Hematopoietic multipotent progenitor cell (in vitro differentiated cells): ENCODE results near the gene HIC1. TPM values are rescaled to one million over a fixed set of nuclear protein-coding genes. Genes with fewer than 3 reads are reported as not detected.

Source experiments
- DNase-seq, 3 donors: peaks; one replicate each; pipeline ENCODE4 v3.0.0-alpha.2; 2011 to 2015; ENCODE audit warnings: low read depth in 2 of 3, low spot score in 2 of 3
- total RNA-seq: library from RNA; depleted of rRNA; stranded (reverse); fragments of >200 nt; gene quantifications from one replicate; pipeline ENCODE4 v1.2.3, GENCODE V29; 2012

Gene HIC1
- total RNA-seq, 1 donor, result 5.4 TPM

DNA sequence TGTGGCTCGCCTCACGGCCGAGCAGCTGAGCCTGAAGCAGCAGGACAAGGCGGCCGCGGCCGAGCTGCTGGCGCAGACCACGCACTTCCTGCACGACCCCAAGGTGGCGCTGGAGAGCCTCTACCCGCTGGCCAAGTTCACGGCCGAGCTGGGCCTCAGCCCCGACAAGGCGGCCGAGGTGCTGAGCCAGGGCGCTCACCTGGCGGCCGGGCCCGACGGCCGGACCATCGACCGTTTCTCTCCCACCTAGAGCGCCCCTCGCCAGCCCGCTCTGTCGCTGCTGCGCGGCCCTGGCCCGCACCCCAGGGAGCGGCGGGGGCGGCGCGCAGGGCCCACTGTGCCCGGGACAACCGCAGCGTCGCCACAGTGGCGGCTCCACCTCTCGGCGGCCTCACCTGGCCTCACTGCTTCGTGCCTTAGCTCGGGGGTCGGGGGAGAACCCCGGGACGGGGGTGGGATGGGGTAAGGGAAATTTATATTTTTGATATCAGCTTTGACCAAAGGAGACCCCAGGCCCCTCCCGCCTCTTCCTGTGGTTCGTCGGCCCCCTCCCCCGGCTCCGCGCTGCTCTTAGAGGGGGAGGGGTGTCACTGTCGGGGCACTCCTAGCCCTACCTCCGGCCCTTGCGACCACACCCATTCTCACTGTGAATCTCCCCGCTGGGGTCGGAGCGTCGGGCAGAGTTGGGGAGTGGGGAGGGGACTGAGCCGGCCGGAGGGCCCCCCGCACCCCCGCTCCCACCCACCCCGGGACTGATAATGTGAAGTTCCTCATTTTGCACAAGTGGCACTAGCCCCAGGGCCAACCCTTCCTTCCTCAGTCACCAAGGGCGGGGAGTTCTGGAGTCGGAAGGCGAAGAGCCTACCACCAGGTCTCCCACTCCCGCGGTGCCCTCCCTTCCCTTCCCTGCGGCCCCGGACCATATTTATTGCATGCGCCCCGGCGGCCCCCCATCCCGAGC, 4.0 kb downstream of the HIC1 start:
- DNase-seq, result peak in 2 of 3 donors; percentile 81 to 86

DNA sequence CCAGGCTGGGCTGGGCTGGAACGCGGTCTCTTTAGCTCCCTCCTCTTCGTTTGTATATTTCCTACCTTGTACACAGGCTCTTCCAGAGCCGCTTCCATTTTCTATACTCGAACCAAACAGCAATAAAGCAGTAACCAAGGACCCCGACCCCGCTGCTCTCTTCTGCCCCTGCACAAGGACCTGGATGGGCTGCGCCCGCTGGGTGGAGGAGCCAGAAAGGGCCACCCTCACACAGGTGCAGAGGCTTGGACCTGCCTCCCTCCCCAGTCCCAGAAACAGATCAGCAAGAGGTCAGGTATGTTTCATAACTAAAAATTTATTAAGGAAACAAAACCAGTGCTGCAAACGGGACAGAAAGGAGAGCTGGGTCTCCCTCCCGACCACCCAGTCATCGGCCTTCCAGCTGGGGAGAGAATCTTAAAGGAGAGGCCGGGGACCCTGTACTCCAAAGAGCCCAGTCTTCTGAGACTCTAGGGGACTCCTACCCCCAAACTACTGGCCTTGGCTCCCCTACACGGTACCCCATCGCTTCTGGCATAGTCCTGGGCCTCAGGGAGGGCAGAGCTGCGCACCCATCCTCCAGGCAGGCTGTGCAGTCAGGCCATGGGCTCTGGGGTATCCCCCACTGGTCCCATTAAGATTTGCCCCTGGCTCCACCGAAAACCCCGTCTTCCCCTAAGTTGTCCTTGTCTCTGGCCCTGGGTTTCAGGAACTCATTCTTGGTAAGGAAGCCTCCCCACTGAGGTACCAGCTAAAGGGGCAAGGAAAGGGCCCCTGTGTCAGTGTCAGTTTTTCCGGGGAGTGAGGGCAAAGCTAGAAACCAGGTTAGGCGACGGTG, 4.9 kb downstream of the HIC1 start:
- no peak for DNase-seq

DNA sequence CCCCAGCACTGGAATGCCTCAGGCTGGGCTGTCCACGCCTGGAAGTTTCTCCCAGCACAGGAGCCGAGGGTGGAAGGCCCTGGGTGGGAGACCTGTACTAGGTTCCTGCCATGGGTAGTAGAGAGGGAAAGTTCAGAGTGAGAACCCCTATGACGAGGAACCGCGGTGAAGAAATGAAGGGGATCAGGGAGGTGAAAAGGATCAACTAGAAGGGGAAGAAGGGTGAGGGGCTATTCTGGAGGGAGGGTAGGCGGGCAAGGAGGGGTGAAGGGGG, 5.4 kb downstream of the HIC1 start:
- no peak for DNase-seq

DNA sequence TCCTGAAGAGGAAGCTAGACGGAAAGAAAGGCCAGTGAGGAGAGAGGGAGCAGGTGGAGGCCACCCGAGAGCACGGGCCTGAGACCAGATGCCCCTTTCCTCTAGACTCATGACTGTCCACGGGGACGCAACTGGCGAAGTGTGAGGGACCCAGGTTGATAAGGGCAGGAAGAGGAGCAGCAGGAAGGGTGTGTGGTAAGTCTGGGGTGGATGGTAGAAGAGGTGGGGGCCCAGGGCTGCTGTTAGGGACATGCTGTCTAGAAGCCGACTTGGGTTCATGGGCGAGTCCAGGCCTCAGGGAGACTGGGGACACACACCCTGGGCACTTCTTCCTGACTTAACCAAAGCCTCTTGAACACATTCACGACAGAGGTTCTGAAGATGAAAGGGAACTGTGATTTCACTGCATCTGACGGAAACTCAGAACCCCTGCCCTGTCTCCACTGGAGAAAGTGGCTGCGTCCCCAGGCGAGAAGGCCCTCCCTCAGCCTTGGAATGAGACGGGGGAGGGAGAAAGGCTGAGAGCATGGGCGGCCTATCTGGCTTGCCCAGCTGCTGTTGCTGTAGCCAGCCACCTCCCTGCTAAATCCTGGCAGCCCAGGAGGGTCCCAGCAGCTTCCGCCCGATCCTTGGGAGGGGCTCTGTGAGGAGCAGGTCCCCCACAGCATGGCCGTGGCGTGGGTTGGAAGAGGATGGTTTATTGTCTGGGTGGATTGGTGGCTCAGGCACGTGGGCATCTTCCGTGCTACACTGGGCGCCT, 6.0 kb downstream of the HIC1 start:
- no peak for DNase-seq

DNA sequence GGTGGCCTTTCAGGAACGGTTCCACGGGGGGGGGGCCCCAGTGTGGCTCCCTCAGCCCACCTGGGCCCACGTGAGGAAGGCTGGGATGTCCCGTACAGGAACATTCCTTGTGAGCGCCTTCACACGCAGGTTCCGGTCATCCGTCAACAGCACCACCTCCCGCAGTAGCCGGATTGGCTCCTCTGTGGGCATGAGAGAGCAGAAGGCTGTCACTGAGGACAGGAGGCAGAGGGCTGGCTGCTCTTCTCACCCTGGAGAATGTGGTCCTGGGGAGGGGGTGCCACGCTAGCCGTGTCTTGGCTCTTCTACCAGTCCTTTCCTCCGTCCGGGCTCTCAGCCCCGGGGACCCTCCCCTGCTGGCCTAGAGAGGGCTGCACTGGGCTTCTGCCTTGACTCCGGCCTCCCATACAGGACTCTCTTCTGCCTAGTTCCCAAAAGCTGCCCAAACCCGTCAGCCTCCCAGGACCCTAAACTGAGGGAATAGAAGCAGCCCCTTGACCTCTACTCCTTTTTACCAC, 6.6 kb downstream of the HIC1 start:
- no peak for DNase-seq

DNA sequence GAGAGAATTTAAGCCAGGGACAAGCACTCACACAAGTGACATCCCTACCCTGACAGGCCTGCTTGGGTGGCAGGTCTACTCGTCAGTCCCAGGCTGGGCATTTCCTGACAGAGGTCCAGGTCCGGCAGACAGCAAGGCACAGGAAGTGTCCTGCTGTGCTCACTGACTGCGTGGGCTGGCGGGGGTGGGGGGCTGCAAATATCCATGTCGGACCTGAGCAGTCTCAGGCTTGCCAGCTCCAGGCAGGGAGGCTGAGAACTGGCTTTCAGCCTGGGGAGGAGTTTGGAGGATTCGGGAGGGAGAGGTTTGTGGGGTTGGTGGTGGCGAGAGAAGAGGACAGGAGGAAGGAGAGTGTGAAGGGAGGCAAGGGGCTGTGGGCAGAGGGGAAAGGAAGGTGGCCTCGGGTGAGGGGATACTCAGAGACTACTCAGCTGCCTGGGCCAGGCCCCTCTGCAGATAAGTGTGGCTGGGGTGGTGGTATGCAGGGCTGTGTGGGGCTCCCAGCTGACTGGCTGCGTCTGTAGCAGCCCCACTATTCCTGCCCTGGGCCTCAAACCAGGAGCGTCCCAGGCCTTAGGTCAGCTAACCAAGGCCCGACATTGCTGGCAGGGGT, 7.8 kb downstream of the HIC1 start:
- DNase-seq, result no peak

DNA sequence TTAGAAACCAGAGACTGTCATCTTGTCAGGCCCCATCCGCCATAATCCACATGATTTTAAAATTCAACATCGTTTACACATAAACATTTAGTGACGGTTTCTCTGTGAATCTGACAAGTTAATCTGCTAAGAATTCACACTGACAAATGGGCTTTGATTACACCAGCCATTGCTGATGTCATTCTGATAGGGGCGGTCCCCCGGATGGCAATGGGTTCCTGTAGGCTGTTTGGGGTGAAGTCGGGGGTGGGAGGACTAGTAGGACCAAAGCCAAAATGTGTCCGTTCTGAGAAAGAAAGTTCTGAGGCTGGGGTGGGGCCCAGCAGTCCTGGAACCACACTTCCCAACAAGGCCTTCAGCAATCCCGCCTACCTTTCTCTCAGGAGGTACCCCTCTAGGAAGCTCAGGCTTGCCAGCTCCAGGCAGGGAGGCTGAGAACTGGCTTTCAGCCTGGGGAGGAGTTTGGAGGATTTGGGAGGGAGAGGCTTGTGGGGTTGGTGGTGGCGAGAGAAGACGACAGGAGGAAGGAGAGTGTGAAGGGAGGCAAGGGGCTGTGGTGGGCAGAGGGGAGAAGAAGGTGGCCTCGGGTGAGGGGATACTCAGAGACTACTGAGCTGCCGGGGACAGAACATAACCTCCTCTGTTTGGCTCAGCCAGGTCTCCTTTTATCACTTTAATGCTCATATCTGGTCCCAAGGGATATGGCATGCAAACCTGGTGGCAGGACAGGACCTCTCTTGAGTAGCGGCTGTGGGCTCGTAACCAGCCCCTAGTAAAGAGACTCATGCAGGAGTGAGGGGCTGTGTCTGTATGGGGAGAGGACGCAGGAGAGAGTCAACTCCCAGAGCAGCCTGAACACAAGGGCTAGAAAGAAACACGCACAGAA, 8.6 kb downstream of the HIC1 start:
- DNase-seq, result no peak

DNA sequence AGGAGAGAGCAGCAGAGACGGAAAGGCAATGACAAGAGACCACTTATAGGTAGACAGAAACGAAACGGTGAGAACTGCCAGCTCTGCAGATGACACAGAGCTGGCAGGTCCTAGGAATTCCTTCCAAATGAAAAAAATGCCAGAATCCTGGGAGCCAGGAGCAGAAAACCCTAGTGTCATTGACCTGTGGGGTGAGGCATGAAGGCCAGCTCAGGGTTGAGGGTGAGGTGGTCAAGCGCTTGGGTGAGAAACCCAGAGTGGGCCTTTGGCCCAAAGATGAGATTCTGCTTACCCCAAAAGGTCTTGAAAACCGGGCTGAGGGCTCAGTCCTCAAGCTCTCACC, 9.2 kb downstream of the HIC1 start:
- no peak for DNase-seq

DNA sequence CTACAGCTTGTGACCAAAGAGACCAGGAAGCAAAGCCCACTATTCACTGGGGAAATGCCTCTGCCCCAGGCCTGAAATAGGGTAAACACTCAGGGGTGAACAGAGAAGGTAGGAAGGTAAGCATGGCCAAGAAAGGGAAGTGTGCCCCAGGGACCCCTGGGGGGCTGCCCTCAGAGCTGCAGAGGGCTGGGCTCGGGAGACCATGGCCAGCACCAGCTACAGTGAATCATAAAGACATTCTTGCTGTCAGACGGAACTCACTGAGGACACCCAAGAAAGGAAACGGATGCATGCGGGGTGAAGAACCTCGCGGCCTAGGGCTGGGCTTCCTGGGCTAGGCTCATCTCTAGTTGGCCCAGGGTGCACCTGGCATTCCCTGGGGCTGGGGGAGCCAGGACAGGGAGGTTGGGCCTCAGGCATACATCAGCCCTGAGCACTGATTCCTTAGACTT, 9.6 kb downstream of the HIC1 start:
- DNase-seq, result no peak

DNA sequence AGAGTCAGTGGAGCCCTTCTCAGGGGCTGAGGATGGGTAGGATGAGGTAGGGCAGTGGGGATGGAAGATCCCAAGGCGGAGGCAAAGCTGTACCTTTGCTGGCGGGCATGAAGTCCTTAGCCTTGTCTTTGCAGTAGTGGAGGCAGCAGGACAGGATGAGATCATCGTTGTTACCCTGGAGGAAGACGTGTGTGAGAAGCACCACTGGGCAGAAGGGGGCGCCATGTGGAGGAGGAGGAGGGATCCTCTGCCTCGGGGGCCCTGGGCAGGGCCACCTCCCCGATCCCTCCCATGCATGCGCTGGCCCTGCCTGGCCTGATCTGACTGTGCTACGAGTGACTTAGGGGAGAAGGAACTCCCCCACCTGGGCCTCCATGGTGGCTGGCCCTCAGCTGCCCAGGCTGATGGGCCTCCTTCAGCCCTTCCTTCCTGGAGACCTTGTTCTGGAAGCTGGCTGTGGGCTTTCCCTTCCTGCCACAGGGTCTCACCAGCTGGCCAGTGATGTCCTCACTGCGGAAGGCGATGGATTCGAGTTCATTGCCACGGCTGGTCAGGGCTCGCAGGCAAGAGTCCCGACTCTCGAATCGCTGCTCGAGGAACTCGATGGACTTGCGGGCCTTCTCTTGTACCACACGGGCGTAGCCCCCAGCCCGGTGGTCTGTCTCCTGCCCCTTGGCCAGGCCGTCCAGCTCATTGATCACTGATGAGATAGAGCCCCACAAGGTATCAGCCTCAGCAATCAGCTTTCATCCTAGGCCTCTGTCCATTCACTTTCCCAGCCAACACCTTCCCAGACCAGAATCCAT, 10.3 kb downstream of the HIC1 start:
- peak in 2 of 3 donors; percentile 52 to 67 for DNase-seq

DNA sequence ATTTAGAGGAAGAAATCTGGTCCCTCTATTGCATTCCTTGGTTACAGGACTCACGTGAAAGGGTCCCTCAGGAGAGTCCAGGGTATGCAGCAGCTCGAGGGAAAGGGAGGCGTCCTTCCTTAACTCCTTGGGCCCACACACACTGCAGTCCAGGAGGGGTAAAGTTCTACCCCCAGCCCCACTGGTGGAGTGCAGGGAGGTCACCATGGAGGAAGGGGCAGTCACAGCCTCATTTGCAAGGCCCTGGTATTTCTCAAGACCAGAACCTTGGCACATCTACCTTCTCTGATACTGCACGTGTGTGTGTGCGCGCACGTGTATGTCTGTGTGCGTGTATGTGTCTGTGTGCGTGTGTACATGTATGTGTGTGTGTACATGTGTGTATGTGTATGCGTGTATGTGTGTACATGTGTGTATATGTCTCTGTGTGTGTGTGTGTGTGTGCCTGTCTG, 11.1 kb downstream of the HIC1 start:
- no peak for DNase-seq

DNA sequence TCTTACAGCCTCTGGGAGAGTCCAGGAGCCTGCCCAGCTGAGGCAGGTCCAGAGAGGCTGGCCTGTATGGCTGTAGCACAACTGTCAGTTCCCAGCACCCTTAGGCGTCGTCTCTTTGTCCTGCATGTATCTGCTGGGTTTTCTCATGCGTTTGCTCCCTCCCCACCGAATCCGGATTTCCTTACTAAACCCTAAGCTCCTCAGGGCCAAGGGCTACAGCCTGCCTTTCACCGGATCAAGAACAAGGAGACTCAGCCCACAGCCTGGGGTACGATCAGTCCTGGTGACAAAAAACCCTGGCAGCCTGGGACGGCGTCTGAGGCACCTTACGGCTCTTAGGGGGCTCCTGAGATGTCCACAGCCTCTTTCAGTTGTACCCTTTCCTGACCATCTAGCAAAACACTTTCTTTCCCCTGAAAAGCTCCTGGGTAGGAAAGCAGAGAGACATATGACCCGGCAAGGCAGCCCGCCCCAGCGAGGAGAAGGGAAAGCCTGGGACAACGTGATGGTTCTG, 12.2 kb downstream of the HIC1 start:
- DNase-seq, result no peak

DNA sequence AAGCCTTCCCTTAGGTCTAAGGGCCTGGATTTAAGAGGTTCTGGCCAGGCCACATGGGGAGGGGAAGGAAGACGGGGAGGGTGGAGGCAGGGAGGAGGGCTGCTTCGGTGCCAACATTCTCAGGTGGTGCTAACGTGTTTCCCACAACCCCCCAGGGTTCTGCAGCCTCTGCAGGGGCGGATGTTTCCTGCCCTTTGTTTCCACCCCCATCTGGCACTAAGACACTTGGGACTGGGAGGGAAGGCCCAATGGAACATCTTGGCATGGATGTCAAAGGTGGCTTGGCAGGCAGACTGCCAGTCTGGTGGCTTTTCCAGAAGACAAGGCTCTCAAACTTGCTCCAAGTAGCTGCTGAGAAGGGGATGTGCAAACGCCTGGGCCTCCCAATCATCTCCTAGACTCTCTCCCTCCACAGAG, 12.7 kb downstream of the HIC1 start:
- no peak for DNase-seq

DNA sequence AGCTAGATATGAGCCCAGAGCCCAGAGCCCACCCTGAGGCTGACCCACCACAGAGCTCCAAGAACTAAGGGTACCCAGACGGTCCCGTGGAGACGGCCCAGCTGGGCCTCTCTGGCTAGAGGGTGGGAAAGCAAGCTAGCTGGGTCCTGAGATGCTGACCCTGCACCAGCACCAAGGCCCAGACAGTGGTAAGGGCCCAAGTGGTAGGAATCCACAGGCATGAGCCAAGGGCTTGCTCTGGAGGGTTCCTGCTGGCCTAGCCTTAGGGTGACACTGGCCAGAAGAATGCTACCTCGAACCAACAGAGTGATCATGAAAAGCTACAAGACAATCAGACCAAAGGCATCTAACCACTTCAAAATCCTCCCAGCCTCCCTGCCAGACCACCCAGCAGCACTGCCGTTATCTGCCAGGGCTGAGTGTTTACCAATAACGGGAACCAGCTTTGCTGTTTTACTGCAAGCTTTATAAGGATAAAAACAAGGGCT, 13.2 kb downstream of the HIC1 start:
- no peak for DNase-seq

DNA sequence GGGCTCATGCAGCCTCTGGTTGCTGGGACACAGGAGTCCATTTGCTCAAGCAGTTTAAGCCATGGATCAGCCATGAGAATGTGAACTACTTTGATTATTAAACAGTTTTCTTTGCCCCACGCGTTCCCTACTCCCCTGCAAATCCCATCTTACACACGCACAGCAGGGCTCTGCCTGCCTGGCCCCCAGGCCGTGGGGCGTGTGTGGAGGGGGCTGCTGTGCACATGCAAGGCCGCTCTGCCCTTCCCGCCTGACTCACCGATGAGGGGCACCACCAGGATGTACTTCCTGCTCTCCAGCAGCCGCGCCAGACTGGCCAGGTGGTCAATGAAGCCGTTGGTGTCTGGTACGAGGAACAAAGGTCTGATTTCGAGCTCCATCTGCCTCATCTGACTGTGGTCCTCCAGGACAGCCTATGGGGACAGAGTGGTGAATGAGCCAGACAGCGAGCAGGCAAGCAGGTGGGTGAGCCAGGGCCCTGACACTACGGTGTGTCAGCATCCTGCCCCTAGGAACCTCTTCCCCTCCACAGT, 13.7 kb downstream of the HIC1 start:
- DNase-seq, result no peak

DNA sequence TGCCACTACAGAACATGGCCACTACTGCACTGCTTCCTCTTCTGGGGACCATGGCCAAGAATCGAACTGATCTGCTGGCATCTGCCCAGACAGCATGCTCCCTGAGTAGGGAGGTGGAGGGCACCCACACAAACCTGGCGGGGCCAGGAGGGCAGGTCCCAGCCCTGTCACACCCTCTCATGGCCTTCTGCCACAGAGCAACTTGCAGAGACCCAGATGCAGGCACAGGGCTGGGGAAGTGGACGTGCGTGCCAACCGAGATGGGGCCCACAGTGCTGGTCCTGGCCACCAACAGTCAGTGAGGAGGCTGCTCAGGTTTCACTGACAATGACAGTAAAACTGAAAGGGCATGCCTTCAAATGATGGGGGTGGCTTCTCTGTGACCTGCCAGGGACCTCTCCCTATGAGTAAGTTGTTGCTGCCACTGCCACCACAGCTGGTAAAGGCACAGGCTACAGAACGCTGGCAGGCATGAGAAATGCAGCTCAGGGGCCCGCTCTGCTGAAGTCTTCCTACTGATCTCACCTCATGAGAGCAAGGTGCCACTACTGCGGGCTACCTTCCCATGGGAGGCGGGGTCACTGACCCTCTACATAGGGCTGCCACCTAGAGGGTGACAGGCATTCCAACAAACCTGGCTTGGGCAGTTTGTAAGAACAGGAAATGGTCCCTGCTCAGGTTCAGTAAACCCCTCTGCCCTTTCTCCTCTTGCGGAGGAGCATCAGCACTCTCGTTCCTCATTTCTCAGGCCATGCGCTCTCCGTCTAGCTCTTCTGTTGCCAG, 15.5 kb downstream of the HIC1 start:
- no peak for DNase-seq

DNA sequence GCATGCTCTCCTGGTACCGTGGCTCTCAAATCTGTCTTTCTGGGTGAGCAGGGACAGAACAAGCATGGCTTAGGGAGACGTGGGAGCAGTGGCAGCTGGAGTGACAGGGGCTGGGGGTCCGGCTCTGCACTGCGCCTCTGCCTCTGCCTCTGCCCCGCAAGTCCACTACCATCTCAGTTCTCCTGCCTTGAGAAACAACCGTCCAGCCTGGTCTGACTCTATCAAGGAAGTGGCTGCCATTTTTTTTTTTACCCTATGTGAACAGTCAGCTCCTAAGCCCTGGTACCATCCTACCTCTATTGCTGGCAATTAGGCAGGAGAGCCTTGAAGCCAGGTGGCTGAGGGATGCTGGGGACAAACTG, 16.1 kb downstream of the HIC1 start:
- no peak for DNase-seq
